NT2/D1 (cell line): ENCODE data around the gene ITGA5.

Source experiments
- SUZ12 ChIP-seq: IDR thresholded peaks from 2 replicates; pipeline ENCODE4 v1.6.1; 2011; ENCODE audit not compliant: insufficient read length, insufficient read depth; ENCODE audit errors: extremely low read depth
- YY1 ChIP-seq: IDR thresholded peaks from 2 replicates; pipeline ENCODE4 v1.6.1; 2011; ENCODE audit not compliant: insufficient read length, insufficient read depth
- ZNF274 ChIP-seq: IDR thresholded peaks from 2 replicates; pipeline ENCODE4 v1.6.1; 2011; ENCODE audit warnings: mild to moderate bottlenecking, low read depth, low read length

GRCh38 chr12:54378796-54379397, 40.2 kb downstream of the ITGA5 start:
- no peak for TF ChIP-seq SUZ12
- TF ChIP-seq ZNF274 = no peak
- no peak for TF ChIP-seq YY1
